Thyroid gland (tissue), 4 donors: ENCODE data around the gene PIH1D1. TPM values are rescaled to one million over a fixed set of nuclear protein-coding genes. Genes with fewer than 3 reads are reported as not detected.

Experiments used
- DNase-seq, 2 donors: peaks; one replicate each; pipeline ENCODE4 v3.0.0-alpha.2; 2019
- H3K27ac ChIP-seq, 3 donors: fragments of 200-600 bp; sonication (generic); 1 replicate in 2 of 3; 2 replicates in 1 of 3; pipeline ENCODE4 v1.5.1; 2016 to 2019; ENCODE audit warnings: mild to moderate bottlenecking in 1 of 3, moderate library complexity in 1 of 3
- H3K27me3 ChIP-seq: fragments of 200-600 bp; sonication (generic); one replicate; pipeline ENCODE4 v1.5.1; 2019
- H3K36me3 ChIP-seq, 2 donors: fragments of 200-600 bp; sonication (generic); one replicate each; pipeline ENCODE4 v1.5.1; 2016 to 2019
- H3K4me1 ChIP-seq, 2 donors: fragments of 200-600 bp; sonication (generic); one replicate each; pipeline ENCODE4 v1.5.1; 2017 to 2019
- H3K4me3 ChIP-seq, 3 donors: fragments of 200-600 bp; sonication (generic); replicated peaks in 1 of 3; 1 replicate in 2 of 3; 2 replicates in 1 of 3; pipeline ENCODE4 v1.5.1; 2016; ENCODE audit warnings: mild to moderate bottlenecking in 1 of 3
- H3K9me3 ChIP-seq: fragments of 200-600 bp; sonication (generic); one replicate; pipeline ENCODE4 v1.5.1; 2017
- CTCF ChIP-seq, 6 experiments: fragments of 200-600 bp in 3 of 6; fragments of 450-650 bp in 3 of 6; sonication (generic) in 3 of 6; IDR thresholded peaks; one replicate each; pipeline ENCODE4 v1.5.1; 2016 to 2019; ENCODE audit warnings: antibody characterized with exemption in 6 of 6, mild to moderate bottlenecking in 2 of 6, inconsistent platforms in 1 of 6, moderate library complexity in 1 of 6
- POLR2A ChIP-seq, 2 donors: fragments of 450-650 bp; IDR thresholded peaks; one replicate each; pipeline ENCODE4 v1.6.1; 2017; ENCODE audit warnings: antibody characterized with exemption in 2 of 2, mild to moderate bottlenecking in 2 of 2, moderate library complexity in 1 of 2
- WGBS, 2 donors: methylation state at CpG; one replicate each; pipeline ENCODE4 v1.1.5; 2017; 5-methylcytosine and 5-hydroxymethylcytosine counted together
- intact Hi-C: fragments of 100-400 bp; cut with DNase I; formaldehyde crosslinking; loops from one replicate; pipeline ENCODE4 v1.15.1; 2023
- total RNA-seq, 4 donors: library from RNA; depleted of rRNA; stranded (reverse); fragments of >200 nt; gene quantifications; one replicate each; pipeline ENCODE4 v1.2.3, GENCODE V29; 2016

PIH1D1 gene
- total RNA-seq, 4 donors from 2014 or later = 69.7 to 125 (median 99.8) TPM

GRCh38 chr19:49443366-49444099, 8.1 kb downstream of the PIH1D1 start:
- intact Hi-C loops = loop anchor here (2.0 kb wide), 1 partner anchor 51 kb away; no protein-coding TSS in a partner anchor
- H3K9me3 ChIP-seq = no peaks in the 10 kb centered on the region
- TF ChIP-seq CTCF (IDR thresholded peaks at IDR 0.05) (peak; percentile 39 to 87 (median 79)), POLR2A (IDR thresholded peaks at IDR 0.05) (no peak)
- peak overlapping the region; percentile 20 to 57 (median 51) for H3K4me3 ChIP-seq
- 0 to 1% methylated on average over 41 to 46 of the region's 47 CpGs for WGBS, 2 donors
- H3K4me1 ChIP-seq = peaks cover 0 to 7% of the 10 kb centered on the region in 2 donors
- H3K36me3 ChIP-seq = no peaks in the 10 kb centered on the region
- H3K27me3 ChIP-seq = peaks cover 6% of the 10 kb centered on the region
- DNase-seq = peak; percentile 97
- H3K27ac ChIP-seq = peak overlapping the region in 2 of 3 donors; percentile 69 to 79

GRCh38 chr19:49442771-49443365, 8.7 kb downstream of the PIH1D1 start:
- Histone ChIP-seq H3K9me3 (no peaks in the 10 kb centered on the region), H3K27ac (peak overlapping the region in 2 of 3 donors; percentile 69 to 79), H3K27me3 (peaks cover 6% of the 10 kb centered on the region), H3K4me1 (peaks cover 0 to 7% of the 10 kb centered on the region in 2 donors), H3K4me3 (peak overlapping the region; percentile 20 to 57 (median 51)), H3K36me3 (no peaks in the 10 kb centered on the region)
- intact Hi-C loops = loop anchor here (2.0 kb wide), 1 partner anchor 50 kb away; no protein-coding TSS in a partner anchor
- DNase-seq = peak; percentile 90 to 91
- TF ChIP-seq CTCF (IDR thresholded peaks at IDR 0.05) = no peak
- peak in 1 of 2 donors; percentile 35 for TF ChIP-seq POLR2A (IDR thresholded peaks at IDR 0.05)
- 2 to 4% methylated on average over 14 to 34 of the region's 43 CpGs for WGBS, 2 donors

GRCh38 chr19:49442354-49442753, 9.3 kb downstream of the PIH1D1 start:
- peak in 1 of 2 donors; percentile 30 for DNase-seq
- TF ChIP-seq CTCF (IDR thresholded peaks at IDR 0.05) = no peak
- TF ChIP-seq POLR2A (IDR thresholded peaks at IDR 0.05) = no peak
- Histone ChIP-seq H3K36me3 (no peaks in the 10 kb centered on the region), H3K27me3 (peaks cover 6% of the 10 kb centered on the region), H3K4me3 (peak overlapping the region in 1 of 3 donors; percentile 57), H3K9me3 (no peaks in the 10 kb centered on the region), H3K4me1 (peaks cover 0 to 7% of the 10 kb centered on the region in 2 donors), H3K27ac (peak overlapping the region in 2 of 3 donors; percentile 69 to 79)
- intact Hi-C loops = loop anchor here (2.0 kb wide), 1 partner anchor 50 kb away; no protein-coding TSS in a partner anchor
- WGBS, 2 donors = 11% methylated on average over 11 of the region's 11 CpGs

- H3K27me3 ChIP-seq = peaks cover 9% of the 10 kb centered on the region
- intact Hi-C loops = loop anchor here (2.0 kb wide), 1 partner anchor 49 kb away; no protein-coding TSS in a partner anchor
- no peak overlapping the region for H3K4me3 ChIP-seq
- H3K27ac ChIP-seq = peak overlapping the region in 2 of 3 donors; percentile 45 to 79
- no peaks in the 10 kb centered on the region for H3K9me3 ChIP-seq
- TF ChIP-seq POLR2A (IDR thresholded peaks at IDR 0.05) (no peak), CTCF (IDR thresholded peaks at IDR 0.05) (no peak)
- DNase-seq = no peak
- H3K4me1 ChIP-seq = peaks cover 0 to 7% of the 10 kb centered on the region in 2 donors
- H3K36me3 ChIP-seq = no peaks in the 10 kb centered on the region
- 25 to 26% methylated on average over 14 of the region's 14 CpGs for WGBS, 2 donors
Observed at GRCh38 chr19:49441960-49442350, 9.7 kb downstream of the PIH1D1 start.
